Lower lobe of right lung (tissue), 2 donors: ENCODE measurements around the gene TOLLIP. TPM values are rescaled to one million over a fixed set of nuclear protein-coding genes. Genes with fewer than 3 reads are reported as not detected.

ENCODE experiments used
- ATAC-seq, 2 donors: fragments of 200-7000 bp; cut with Tn5 transposase; one replicate each; pipeline ENCODE4 v1.9.1; 2020 to 2022; ENCODE audit warnings: mild to moderate bottlenecking in 2 of 2, moderate library complexity in 2 of 2
- DNase-seq: peaks from one replicate; pipeline ENCODE4 v3.0.0-alpha.2; 2020
- H3K27ac ChIP-seq: fragments of 200-600 bp; one replicate; pipeline ENCODE4 v1.8.0; 2022
- H3K27me3 ChIP-seq: fragments of 200-600 bp; one replicate; pipeline ENCODE4 v1.8.0; 2022; ENCODE audit warnings: low read depth
- H3K36me3 ChIP-seq: fragments of 200-600 bp; one replicate; pipeline ENCODE4 v1.8.0; 2022; ENCODE audit warnings: mild to moderate bottlenecking
- H3K4me1 ChIP-seq: fragments of 200-600 bp; one replicate; pipeline ENCODE4 v1.8.0; 2022
- H3K4me3 ChIP-seq: fragments of 200-600 bp; one replicate; pipeline ENCODE4 v1.8.0; 2022; ENCODE audit warnings: mild to moderate bottlenecking
- H3K9me3 ChIP-seq: fragments of 200-600 bp; one replicate; pipeline ENCODE4 v1.8.0; 2022
- intact Hi-C: fragments of 100-400 bp; cut with DNase I; formaldehyde crosslinking; loops from one replicate; pipeline ENCODE4 v1.11.0; 2022
- total RNA-seq: library from RNA; stranded (reverse); fragmentation: NEBNext Ultra II Directional; extraction: Animal tissue kit (Norgen Biotek cat#: 25700); gene quantifications from one replicate; pipeline ENCODE4 v1.2.1, GENCODE V29; 2021
- TF ChIP-seq, protein P1 (sequence below): fragments of 200-600 bp; IDR thresholded peaks from one replicate; pipeline ENCODE4 v1.8.0; 2022; ENCODE audit warnings: antibody characterized with exemption, mild to moderate bottlenecking
- donor health status: DM: no; HTN: yes; CAD: no; lungs with severe emphysema.

The TOLLIP gene
- total RNA-seq, 1 donor from 2014 or later = 68.4 TPM

- TF ChIP-seq, protein P1, sequence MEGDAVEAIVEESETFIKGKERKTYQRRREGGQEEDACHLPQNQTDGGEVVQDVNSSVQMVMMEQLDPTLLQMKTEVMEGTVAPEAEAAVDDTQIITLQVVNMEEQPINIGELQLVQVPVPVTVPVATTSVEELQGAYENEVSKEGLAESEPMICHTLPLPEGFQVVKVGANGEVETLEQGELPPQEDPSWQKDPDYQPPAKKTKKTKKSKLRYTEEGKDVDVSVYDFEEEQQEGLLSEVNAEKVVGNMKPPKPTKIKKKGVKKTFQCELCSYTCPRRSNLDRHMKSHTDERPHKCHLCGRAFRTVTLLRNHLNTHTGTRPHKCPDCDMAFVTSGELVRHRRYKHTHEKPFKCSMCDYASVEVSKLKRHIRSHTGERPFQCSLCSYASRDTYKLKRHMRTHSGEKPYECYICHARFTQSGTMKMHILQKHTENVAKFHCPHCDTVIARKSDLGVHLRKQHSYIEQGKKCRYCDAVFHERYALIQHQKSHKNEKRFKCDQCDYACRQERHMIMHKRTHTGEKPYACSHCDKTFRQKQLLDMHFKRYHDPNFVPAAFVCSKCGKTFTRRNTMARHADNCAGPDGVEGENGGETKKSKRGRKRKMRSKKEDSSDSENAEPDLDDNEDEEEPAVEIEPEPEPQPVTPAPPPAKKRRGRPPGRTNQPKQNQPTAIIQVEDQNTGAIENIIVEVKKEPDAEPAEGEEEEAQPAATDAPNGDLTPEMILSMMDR = no peak
- DNase-seq = no peak
- no peaks in the 10 kb centered on the region for H3K9me3 ChIP-seq
- H3K4me1 ChIP-seq = peaks cover 11% of the 10 kb centered on the region
- H3K36me3 ChIP-seq = no peaks in the 10 kb centered on the region
- no peak overlapping the region for H3K27ac ChIP-seq
- H3K4me3 ChIP-seq = no peak overlapping the region
- ATAC-seq = no peak
- intact Hi-C loops = no loop called here
- no peaks in the 10 kb centered on the region for H3K27me3 ChIP-seq
These were observed 30.7 kb upstream of the TOLLIP start for GRCh38 chr11:1340111-1340510.

GRCh38 chr11:1339066-1339675 lies 29.7 kb upstream of the TOLLIP start:
- no peaks in the 10 kb centered on the region for H3K36me3 ChIP-seq
- DNase-seq (no peak), ATAC-seq (peak; percentile 24 to 43)
- H3K4me1 ChIP-seq = peaks cover 13% of the 10 kb centered on the region
- no peaks in the 10 kb centered on the region for H3K9me3 ChIP-seq
- H3K4me3 ChIP-seq = no peak overlapping the region
- no peaks in the 10 kb centered on the region for H3K27me3 ChIP-seq
- TF ChIP-seq, protein P1 = no peak
- intact Hi-C loops = no loop called here
- H3K27ac ChIP-seq = no peak overlapping the region

DNA sequence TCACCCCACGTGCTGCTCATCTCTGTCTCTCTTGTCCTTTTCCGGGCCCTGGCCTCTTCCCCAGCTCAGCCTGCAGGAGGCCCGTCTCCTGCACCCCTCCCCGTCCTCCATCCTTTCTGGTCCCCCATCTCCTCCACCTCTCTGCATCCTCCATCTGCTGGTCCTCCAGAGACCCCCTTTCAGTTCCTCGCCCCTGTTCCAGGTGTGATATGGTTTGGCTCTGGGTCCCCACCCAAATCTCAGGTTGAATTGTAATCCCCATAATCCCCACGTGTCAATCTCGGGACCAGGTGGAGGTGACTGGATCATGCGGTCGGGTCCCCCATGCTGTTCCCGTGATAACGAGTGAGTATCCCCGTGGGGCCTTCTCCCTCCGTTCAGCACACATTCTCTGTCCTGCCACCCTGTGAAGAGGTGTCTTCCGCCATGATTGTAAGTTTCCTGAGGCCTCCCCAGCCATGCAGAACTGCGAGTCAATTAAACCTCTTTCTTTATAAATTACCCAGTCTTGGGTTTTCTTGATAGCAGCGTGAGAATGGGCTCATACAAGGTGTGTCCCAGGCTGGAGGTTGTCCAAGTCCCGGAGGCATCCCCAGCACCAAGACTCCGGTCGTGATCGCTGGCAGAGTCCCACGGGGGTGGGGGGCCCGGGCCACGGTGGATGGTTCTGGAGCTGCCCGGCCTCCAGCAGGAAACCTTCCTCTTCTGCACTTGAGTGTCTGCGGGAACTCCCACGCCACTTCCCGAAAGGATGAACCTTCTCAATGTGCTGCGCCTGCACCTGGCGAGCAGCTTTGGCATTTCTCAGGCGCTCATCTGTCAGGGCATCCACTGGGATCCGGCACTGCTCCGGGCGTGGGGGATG lies 29.0 kb upstream of the TOLLIP start:
- Histone ChIP-seq H3K4me1 (peaks cover 13% of the 10 kb centered on the region), H3K9me3 (no peaks in the 10 kb centered on the region), H3K27me3 (peaks cover 6% of the 10 kb centered on the region), H3K4me3 (no peak overlapping the region), H3K36me3 (no peaks in the 10 kb centered on the region), H3K27ac (no peak overlapping the region)
- intact Hi-C loops = no loop called here
- TF ChIP-seq, protein P1 = no peak
- ATAC-seq (no peak), DNase-seq (no peak)

GRCh38 chr11:1337647-1338007 lies 28.2 kb upstream of the TOLLIP start:
- peaks cover 10% of the 10 kb centered on the region for H3K27me3 ChIP-seq
- no peak overlapping the region for H3K27ac ChIP-seq
- TF ChIP-seq, protein P1 = no peak
- DNase-seq = no peak
- intact Hi-C loops = no loop called here
- no peak overlapping the region for H3K4me3 ChIP-seq
- ATAC-seq = peak in 1 of 2 donors; percentile 7
- H3K4me1 ChIP-seq = peaks cover 13% of the 10 kb centered on the region
- no peaks in the 10 kb centered on the region for H3K9me3 ChIP-seq
- H3K36me3 ChIP-seq = no peaks in the 10 kb centered on the region

- Histone ChIP-seq H3K27me3 (peaks cover 10% of the 10 kb centered on the region), H3K4me1 (peaks cover 13% of the 10 kb centered on the region), H3K9me3 (no peaks in the 10 kb centered on the region), H3K4me3 (peak overlapping the region; percentile 34), H3K36me3 (no peaks in the 10 kb centered on the region), H3K27ac (peak overlapping the region; percentile 41)
- DNase-seq (peak; percentile 79), ATAC-seq (peak; percentile 31 to 66)
- intact Hi-C loops = no loop called here
- TF ChIP-seq, protein P1 = no peak
These were observed 27.6 kb upstream of the TOLLIP start for GRCh38 chr11:1336836-1337646.
